GM19193 (cell line): ENCODE data around the gene TFF3.

ENCODE experiments used
- POLR2A ChIP-seq: IDR thresholded peaks from 4 replicates; pipeline ENCODE4 v1.6.1; 2011; ENCODE audit not compliant: insufficient read depth, insufficient read length; ENCODE audit errors: extremely low read depth

TFF3 gene

DNA sequence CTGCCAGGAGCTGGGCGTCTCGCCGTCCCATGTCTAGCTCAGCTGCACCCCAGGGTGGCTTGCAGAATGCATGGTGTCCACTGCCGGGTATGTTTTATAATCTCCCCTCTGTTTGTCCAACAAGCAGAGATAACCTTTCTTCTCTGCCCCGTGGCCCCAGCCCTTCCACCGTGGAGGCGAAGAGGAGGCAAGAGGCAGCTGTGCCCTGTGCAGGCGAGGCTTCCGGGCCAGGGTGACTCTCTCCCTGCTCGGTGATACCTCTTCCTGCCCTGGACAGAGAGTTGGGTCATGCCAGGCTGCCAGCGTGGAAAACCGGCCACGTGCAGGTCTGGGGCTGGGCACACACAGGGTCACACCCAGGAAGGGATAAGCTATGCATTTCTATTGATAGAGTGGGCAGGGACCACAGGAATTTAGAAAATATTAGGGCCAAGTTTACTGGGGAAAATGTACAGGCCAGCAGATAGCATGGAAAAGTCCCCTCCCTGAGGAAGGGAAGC, 35.8 kb upstream of the TFF3 start, which contains the start of gene TFF2:
TFF2 (minus strand) TSS at position 68 of the 500 bp plus-strand sequence; CDS start at position 31, 37 bp downstream.
- no peak for TF ChIP-seq POLR2A

DNA sequence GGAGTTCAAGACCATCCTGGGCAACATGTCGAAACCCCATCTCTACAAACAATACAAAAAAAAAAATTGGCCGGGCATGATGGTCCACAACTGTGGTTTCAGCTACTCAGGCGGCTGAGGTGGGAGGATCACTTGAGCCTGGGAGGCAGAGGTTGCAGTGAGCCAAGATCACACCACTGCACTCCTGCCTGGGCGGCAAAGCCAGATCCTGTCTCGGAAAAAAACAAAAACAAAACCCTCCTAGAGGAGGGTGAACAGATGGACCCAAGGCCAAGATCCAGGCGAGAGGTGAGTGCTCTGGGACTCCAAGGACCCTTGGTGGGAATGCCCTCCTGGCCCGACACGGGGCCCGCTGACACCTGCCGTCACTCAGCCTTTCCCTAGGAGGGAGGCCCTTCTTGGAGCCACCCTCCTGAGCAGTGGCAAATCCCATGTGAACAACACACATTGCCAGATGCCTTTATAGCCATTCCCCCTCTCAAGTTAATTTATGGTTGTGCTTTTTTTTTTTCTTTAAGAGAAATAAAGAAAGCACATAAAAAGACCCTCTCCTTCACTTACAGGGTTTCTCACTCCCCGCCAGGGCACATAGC, 35.2 kb upstream of the TFF3 start:
- no peak for TF ChIP-seq POLR2A

DNA sequence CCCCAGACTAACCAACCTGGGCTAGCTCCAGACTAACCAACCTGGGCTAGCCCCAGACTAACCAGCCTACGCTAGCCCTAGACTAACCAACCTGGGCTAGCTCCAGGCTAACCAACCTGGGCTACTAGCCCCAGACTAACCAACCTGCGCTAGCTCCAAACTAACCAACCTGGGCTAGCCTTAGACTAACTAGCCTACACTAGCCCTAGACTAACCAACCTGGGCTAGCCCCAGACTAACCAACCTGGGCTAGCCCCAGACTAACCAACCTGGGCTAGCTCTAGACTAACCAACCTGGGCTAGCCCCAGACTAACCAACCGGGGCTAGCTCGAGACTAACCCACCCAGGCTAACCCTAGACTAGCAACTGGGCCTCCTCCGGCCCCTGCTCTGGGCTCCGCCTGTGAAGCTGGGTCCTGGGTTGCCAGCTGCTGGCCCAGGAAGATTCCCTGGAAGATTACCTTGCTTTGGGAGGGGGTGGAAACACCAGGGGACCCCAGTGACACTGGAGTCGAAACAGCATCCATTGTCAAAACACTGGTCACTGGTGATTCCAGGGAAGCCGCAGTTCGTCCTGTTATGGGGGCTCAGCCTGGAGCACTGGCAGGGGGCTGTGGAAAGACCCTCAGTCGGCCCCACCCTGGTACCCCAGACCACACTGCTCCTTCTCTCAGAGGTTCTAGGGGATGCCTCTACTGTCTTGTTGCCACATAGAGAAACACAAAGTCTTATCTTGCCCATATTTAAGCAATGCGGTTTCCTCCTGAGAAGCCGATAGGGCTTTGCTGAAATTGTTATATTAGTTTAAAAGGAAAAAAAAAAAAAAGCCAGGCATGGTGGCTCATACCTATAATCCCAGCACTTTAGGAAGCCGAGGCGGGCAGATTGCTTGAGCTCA, 34.5 kb upstream of the TFF3 start:
- TF ChIP-seq POLR2A = no peak

DNA sequence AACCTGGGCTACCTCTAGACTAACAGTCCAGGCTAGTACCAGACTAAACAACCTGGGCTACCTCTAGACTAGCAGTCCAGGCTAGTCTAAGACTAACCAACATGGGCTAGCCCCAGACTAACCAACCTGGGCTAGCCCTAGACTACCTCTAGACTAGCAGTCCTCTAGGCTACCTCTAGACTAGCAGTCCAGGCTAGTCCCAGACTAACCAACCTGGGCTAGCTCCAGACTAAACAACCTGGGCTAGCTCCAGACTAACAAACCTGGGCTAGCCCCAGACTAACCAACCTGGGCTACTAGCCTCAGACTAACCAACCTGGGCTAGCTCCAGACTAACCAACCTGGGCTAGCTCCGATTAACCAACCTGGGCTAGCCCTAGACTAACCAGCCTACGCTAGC, 33.6 kb upstream of the TFF3 start:
- no peak for TF ChIP-seq POLR2A

DNA sequence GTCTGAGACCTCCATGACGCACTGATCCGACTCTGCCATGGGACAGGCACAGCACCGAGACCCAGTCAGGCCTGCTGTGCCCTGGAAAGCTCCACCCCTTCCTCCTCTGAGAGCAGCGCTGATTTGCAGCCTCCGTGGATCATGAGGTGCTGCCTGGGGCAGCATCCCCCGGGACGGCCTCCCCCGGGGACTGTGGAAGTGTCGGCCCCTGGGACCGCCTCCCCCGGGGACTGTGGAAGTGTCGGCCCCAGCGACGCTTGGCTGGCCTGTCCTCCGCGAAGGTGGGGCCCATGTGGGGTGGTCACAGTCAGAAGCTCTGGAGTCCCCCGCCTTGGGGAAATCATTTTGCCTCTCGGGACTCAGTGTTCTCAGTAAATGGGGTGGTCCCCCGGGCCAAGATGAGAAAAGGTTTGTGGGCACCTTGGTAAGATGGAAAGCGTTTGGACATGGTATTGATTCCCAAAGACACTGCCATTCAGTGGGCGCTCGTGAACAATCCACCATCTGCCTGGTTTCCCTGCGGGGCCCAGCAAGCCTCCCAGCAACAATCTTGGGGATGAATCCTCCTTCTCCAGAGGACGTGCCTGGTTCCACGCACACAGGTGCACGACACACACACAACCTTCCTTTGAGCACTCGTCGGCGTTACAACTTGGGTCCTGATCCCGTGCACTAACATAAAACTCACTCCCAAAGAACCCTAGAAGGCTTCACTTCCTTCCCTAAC, 32.6 kb upstream of the TFF3 start:
- no peak for TF ChIP-seq POLR2A

DNA sequence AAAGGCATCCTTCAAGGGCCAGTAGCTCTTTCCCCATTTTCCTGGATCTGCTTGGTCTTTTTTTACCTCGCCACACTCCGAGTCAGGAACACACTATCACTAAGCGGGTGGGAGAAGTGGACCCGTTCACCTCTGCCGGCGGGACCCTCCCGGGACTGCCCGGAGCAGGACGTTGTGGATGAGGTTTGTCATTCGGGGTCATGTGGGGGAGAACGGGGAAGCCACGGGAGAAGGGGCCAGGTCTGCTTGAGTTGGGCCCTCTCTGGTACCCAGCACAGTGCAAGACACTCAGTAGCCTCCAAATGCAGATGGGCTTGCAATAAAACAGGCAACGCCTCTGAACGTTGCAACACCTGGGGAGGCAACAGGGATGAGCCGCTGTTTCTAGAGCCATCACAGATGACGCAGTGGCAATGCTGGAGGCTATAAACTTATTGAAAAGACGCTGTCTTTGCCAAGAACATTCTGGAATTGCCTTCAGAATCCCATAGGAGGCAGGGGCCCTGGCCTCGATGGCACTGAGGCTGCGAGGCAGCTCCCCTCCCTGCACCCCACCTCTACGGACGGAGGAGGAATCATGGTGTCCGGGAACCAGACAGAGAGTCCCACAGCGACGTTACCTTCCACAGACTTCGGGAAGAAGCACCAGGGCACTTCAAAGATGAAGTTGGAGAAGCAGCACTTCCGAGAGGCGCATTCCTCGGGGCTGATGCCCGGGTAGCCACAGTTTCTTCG, 31.8 kb upstream of the TFF3 start:
- TF ChIP-seq POLR2A = no peak

DNA sequence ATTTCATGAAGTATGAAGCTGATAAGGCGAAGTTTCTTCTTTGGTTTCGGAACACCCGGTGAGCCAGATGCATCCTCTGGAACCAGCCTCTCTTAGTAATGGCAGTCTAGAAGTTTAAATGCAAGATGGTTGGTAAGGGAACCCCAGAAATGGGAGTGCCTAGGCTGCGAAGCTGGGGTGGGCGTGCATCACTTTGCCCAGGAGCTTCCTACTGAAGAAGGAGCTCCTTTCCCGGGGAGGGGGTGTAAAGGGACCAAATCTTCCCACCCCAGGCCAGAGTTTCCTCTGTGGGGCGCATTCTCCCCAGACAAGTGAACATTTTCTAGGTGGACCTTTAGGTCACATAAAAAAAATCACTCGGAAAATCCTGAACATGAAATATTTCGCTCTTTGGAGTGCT, 31.2 kb upstream of the TFF3 start:
- no peak for TF ChIP-seq POLR2A

DNA sequence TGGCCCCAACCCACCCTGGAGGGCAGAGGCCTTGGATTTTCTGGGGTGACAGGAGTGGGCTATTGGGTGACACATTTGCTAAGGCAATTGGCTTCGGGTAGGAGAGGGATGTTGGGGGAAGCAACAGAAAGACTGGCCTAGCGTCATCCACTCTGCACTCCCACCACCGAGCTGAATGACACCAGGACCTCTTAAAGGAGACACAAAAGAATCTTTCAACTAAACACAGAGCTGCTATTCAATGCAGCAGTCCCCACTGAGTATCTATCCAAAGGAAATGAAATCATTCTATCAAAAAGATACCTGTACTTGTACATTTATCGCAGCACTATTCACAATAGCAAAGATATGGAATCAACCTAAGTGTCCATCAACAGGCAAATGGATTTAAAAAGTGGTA, 29.4 kb upstream of the TFF3 start:
- no peak for TF ChIP-seq POLR2A

DNA sequence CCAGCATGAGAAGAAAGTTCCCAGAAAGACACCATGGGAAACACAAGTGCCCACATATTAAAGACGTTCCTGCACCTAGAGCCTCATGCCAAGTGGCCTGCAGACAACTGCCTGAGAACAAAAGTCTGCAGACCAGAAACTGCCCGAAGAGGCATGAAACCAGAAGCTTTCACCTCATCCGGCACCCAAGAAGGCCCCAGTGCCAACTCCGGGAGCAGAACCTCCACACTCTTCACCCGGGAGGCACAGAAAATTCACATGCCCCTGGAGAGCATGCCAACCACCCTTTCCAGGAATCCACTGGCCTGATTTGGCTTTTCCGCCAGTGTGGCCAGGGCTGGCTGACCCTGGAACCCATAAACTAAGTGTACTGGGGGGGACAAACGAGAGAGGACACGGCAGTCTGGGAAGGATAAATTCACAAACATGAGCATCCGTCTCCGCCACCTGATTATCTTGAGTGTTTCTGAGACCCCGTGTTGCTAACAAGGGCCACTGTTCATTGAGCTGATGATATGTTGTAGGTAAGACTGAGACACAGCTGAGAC, 28.8 kb upstream of the TFF3 start:
- TF ChIP-seq POLR2A = no peak

DNA sequence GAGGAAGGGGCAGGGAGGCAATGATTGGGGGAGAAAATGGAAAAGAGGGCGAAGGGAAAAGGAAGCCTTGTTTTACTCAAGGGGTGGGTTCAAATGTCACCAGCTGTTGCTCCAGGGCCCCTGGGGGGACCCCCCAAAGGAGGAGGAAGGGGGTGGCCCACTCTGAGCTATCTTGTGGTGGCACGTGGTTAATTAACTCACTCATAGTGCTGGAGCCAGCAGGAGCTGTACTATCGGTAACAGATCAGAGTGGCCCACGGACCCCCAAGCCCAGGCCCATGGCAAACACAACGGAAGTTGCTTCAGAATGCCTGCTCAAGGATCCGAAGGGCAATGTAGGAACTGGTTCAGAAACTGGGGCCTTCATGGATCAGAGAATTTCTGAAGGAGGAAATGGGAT, 28.3 kb upstream of the TFF3 start:
- no peak for TF ChIP-seq POLR2A

DNA sequence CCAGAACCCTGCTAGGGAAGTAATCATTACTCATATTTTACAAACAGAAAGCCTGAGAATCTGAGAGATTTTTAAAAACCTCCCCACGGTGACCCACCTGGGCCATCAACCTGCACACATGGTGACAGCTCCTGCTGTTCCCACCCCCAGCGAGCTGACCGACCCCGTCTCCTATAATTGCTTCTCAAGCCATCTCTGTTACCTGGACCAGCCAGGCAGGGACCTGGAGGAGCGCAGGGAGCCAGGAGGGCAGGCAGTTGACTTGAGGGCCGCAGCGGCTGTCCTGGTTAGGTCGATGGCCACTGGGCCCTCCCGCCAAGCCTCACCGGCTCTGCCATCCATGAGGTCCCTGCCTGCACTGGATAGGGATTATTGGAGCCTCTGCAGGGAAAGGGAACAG, 27.9 kb upstream of the TFF3 start:
- no peak for TF ChIP-seq POLR2A

DNA sequence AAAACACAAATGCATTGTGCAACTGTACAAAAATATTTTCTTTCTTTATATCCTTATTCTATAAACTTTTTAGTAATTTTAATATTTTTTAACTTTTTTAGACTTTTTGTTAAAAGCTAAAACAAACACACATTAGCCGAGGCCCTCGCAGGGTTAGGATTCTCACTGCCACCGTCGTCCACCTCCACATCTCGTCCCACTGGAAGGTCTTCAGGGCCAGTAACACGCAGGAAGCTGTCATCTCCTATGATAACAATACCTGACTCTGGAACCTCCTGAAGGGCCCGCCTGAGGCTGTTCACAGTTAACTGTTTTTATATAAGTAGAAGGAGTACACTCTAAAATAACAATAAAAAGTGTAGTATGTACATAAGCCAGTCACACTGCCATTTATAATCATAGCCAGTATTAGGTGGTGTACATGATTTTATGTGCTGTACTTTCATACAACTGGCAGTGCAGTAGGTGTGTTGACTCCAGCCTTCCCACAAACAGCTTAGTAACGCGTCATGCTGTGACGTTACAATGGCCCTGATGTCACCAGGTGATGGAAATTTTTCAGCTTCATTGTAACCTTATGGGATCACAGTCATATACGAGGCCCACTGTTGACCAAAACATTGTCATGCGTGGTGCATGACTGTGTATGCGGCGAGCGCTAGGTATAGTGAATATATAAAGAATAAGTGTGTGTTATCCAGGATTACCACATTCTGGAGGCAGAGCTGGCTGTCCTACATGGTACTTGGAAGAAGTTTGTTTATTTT, 26.8 kb upstream of the TFF3 start:
- no peak for TF ChIP-seq POLR2A

DNA sequence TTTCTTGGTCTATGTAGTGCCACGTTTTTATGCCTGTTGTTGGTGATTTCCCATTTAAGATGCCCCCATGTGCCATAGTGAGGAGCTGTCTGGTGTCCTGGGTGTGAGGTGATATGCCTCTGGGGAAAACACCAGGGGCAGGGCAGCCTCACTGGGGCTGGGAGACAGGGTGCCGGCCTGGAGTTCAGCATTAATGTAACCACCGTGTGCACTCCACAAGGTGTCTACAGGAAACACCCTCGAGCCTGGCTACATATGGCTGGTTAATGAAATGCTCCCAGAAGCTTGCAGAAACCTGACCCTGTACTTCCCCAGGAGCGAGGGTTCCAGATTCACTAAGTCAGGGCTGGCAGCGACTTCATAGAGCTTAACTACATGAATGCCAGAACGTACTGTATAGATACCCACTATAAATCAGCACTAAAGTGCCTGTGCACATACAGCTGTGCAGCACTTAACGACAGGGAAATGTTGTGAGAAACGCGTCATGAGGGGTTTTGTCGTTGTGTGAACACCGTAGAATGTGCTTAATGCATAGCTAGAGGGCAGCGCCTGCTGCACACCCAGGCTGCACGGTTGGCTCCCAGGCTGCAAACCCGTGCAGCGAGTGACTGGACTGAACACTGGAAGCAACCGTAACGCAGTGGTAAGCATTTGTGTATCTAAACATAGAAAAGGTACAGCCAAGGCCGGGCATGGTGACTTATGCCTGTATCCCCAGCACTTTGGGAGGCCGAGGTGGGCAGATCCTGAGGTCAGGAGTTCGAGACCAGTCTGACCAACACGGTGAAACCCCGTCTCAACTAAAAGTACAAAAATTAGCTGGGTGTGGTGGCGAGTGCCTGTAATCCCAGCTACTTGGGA, 25.2 kb upstream of the TFF3 start:
- TF ChIP-seq POLR2A = no peak
